Measurements from ENCODE around the gene WDR12. TPM values are rescaled to one million over a fixed set of nuclear protein-coding genes. Genes with fewer than 3 reads are reported as not detected.

WDR12 gene
- total and polyA plus RNA-seq, 9 of the 15 experiments (the other 6 are each of a cell fraction or from before 2014, with no cell fraction given), result 109 to 554 (median 174) TPM

- peak; percentile 94 for TF ChIP-seq ZNF407 (IDR thresholded peaks at IDR 0.05; ENCODE audit: low read depth)
- peak; percentile 65; the same call in 1 of the 2 replicates for TF ChIP-seq ZBTB2 (IDR thresholded peaks at IDR 0.05)
- peak; percentile 62; the same call in 1 of the 2 replicates for TF ChIP-seq HDAC2 (IDR thresholded peaks at IDR 0.05)
- TF ChIP-seq MXI1 (IDR thresholded peaks at IDR 0.05; ENCODE audit: low read depth, low read length), result 0 out of 2 replicates have a peak, but pooled peaks have one; percentile 70
- TF ChIP-seq GTF2F1 (IDR thresholded peaks at IDR 0.05; ENCODE audit: low read depth, low read length), result no peak
- no peak for TF ChIP-seq LEF1 (IDR thresholded peaks at IDR 0.05)
- no peak for TF ChIP-seq KDM5B (IDR thresholded peaks at IDR 0.05; ENCODE audit: insufficient replicate concordance, low read depth, low read length)
- no peak for TF ChIP-seq MTA2 (IDR thresholded peaks at IDR 0.05; ENCODE audit: low read depth)
- TF ChIP-seq TCF3 (CRISPR knock-in tag; IDR thresholded peaks at IDR 0.05), result no peak
- no peak for TF ChIP-seq ZZZ3 (IDR thresholded peaks at IDR 0.05)
- no peak for TF ChIP-seq SETDB1 (IDR thresholded peaks at IDR 0.05; ENCODE audit: low read length)
- TF ChIP-seq CBFA2T3 (IDR thresholded peaks at IDR 0.05), result no peak
- no peak for TF ChIP-seq PTRF (tag; IDR thresholded peaks at IDR 0.05)
- TF ChIP-seq FOXJ3 (CRISPR knock-in tag; IDR thresholded peaks at IDR 0.05), result no peak
- TF ChIP-seq RNF2 (IDR thresholded peaks at IDR 0.05), result no peak
- TF ChIP-seq ZMIZ1 (IDR thresholded peaks at IDR 0.05; ENCODE audit: low read depth in 2 of 2, low read length in 2 of 2), result peak in 1 of 2 experiments; percentile 88; a peak in 2 of 4 replicates
Measured at GRCh38 chr2:202911512-202912341, at the start of gene WDR12, which contains the start of gene CARF (continued).

Data from K562 (cell line).